HG02870 (cell line): ENCODE measurements around the gene AJM1.

Experiments
- ATAC-seq: cut with Tn5 transposase; IDR thresholded peaks from one replicate; pipeline ENCODE4 v1.9.1; 2021; ENCODE audit warnings: mild to moderate bottlenecking, moderate library complexity; ENCODE audit not compliant: unreplicated experiment

The AJM1 gene

GRCh38 chr9:136807281-136808074 is 34.8 kb upstream of the AJM1 start, which contains the start of gene RABL6:
RABL6 (plus strand) TSS chr9:136807948; CDS start chr9:136808197, 249 bp downstream.
- ATAC-seq: peak; percentile 71

DNA sequence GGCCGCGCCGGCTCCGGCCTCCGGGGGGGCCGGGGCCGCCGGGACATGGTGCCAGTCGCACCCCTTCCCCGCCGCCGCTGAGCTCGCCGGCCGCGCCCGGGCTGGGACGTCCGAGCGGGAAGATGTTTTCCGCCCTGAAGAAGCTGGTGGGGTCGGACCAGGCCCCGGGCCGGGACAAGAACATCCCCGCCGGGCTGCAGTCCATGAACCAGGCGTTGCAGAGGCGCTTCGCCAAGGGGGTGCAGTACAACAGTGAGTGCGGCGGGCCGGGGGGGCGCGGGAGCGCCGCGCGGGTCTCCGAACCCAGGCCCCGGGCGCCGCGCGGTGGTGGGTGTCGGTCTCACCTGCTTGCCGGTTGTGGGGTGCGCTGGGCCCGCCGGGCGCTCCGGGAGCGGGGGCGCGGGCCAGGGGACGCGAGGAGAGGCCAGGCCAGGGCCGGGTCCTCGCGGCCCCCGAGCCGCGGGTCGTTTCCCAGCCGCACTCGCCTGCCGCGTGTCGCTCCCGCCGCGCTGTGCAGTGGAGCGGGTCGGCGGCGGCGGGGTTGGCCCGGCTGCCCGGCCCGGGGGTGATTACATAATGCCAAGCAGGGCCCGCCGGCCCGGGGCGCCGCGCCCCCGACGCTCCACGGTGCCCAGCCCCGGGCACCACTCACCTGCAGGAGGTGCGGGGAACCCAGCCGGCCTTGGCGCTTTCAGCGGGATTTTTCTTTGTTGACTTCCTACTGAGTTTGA is 34.0 kb upstream of the AJM1 start:
- peak; percentile 29 for ATAC-seq

DNA sequence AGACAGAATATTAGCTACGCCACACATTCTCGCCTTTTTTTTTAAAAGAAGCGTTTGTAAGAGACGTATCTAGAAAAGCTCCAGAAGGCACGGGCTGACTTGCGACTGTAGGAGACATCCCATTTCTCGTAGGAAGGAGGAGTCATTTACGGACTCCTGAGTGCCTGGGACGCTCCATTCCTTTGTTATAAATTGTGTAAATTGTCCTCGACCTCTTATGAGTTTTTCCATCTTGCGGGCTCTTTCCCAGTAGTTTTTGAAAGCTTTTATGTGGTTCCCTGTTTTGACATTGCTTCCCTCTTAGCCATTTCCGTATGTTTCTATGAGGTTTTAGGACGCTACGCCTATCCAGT is 33.5 kb upstream of the AJM1 start:
- no peak for ATAC-seq

GRCh38 chr9:136814725-136815421 is 27.4 kb upstream of the AJM1 start:
- ATAC-seq: no peak

DNA sequence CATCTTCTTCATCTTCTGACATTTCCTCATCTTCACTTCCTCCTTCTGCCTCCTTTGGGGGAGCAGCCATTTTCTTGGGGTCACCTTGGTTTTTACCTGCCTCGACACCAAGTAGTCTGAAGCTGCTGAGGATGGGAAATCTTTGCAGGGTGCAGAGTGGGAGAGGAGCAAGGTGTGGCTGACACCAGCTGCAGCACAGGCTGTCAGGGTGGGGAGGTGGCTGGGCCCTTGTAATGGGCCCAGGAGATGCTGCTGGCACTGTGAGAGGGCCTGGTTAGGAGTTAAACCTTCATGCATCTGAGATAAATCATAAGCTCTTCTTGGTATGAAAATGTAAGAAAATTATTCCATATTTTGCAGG is 26.9 kb upstream of the AJM1 start:
- ATAC-seq: no peak

- no peak for ATAC-seq
Measured at GRCh38 chr9:136820971-136821825, 21.1 kb upstream of the AJM1 start.

DNA sequence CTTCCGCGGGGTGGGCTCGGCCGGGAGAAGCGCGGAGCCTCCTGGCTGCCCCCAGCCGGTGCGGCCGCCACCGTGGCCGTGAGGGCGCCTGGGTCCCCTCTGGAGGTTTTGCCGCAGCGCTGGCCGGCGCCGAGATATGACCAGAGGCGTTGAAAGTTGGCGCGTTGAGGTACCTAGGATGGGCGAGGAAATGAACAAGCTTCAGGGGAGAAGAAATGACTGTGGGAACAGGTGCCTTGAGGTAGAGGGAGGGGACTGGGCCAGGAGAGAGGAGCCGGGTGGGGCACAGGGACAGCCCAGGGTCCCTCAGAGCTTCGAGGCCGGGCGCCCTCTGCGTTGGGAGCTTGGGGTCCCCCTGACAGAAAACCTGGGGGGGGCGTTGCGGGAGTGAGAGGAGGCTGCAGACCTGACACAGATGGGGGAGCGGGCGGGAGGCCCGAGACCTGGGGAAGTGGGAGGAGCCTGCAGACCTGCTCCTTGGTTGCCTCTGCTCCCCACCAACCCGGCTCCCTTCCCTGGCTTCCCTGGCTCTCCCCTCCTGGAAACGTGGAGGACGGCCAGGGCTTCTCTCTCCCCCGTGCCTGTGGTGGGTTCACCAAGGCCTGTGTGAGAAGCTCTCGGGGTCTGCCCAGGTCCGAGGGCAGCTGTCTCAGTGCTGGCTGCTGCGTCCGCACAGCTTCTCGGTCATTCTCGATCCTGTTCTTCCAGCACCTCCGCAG is 20.3 kb upstream of the AJM1 start:
- ATAC-seq: no peak

DNA sequence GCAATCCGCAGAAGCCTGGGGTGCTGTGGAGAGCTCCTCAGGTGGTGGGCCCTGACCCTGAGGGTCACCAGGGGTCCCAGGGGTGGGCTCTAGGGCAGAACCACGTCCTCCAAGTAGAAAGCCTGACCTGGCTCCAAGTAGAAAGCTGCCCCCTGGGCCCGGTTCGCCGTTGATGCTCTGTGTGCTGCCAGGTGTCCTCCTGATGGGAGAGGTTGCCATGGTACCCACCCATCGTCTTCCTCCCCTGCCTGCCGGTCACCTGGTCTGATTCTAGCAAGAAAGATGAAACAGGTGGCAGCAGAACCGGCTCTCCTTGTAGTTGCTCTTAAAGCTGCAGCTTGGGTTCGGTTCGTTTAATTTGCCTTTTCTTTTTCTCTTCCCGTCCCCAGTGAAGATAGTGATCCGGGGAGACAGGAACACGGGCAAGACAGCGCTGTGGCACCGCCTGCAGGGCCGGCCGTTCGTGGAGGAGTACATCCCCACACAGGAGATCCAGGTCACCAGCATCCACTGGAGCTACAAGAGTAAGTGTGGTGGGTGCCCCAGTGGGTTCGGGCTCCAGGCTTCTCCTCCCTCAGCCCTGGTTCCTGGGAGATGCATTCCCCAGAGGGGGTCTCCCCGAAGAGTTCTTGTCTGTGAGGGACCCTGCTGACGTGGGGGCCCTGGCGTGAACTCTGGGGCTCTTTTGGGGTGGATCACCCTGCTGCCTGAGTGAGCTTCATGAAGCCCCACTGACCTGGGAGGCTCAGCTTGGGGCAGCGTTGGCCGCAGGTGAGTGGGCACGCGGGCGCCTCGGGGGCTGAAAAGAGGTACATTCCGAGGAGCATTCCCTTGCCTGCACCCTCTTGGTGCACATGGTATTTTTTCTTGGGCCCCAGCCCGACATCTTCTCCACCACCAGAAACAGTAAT is 18.9 kb upstream of the AJM1 start:
- no peak for ATAC-seq

DNA sequence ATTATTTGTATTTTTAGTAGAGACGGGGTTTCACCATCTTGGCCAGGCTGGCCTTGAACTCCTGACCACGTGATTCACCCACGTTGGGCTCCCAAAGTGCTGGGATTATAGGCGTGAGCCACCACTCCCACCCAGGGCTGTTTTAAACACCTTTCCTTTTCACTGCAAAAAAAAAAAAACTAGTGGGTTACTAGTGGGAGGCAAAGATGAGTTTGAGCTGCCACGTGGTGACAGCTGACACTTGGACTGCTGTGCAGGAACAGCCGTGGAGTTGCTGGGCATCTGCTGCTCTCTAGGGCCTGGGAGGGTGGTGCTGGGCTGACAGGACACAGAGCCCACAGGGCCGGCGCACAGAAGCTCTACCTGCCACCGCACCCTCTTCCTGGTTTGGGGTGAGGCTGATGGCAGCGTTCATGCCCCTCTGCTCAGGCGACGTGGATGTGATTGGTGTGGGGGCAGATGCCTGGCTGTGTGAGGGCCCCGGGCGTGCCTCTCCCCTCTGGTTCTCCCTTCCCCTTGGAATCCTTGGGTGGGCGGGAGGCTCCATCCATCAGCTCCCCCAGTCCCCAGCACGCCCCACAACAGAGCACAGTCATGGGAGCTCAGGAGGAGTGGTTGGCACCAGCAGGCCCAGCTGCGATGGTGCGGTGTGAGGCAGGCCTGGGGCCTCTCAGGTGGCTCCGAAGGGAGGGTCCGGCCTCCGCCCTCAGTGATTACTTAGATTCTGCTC is 17.6 kb upstream of the AJM1 start:
- ATAC-seq: no peak

GRCh38 chr9:136825295-136826187 is 16.7 kb upstream of the AJM1 start:
- ATAC-seq: no peak

DNA sequence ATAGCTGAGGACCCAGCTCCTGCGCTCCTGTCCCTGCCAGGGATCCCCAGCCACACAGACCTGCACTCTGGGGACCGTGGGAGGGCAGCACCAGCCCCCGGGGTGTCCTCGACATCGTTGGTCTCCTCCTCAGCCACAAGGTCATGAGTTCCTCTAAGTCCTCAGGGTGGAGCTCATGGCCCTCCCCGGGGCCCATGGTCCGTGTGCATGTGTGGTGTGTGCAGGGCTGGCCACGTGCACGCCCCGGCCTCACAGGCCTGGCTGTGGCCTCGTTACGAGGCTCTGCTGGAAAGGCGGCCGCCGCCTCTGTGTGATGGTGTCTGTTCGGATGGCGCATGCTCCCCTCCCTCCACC is 16.1 kb upstream of the AJM1 start:
- ATAC-seq: no peak

DNA sequence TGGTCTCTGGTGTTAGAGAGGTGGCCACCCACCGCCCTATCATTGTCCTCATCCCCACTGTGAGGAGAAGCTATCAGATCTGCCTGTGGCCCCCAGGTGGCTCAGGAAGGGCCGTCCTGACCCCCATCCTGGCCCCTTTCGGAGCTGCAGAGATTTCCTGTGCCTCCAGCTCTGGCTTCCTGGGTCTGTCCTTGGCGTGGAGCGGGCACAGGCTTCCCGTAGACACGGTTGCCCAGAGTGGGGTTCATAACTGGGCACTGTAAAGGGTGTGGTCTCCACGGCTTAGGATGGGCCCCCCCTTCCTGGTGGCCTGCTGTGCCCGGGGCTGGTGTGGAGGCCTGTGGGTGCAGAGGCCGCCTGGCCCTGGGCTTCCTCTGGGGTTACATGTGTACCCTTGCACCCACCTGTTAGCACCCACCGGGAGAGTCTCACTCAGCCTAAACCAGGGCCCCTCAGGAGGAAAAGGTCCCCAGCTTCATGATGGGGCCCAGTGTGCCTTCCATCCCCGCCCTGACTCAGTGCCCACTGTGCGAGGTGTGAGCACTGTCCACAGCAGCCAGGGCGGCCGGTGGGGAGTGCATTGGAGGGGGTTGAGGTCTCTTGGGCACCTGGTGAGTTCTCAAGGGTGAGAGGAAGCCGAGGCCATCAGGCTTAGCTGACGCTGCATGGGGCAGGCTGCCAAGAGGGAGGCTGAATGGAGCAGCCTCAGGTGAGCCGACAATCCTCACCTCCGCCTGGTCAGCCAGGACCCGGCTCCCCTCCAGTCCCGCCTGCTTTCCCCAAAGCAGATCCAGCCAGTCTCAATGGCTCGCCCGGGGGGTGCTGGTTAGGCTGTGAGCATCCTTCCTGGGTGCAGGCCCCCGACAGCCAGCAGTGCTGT is 15.3 kb upstream of the AJM1 start:
- ATAC-seq: no peak

DNA sequence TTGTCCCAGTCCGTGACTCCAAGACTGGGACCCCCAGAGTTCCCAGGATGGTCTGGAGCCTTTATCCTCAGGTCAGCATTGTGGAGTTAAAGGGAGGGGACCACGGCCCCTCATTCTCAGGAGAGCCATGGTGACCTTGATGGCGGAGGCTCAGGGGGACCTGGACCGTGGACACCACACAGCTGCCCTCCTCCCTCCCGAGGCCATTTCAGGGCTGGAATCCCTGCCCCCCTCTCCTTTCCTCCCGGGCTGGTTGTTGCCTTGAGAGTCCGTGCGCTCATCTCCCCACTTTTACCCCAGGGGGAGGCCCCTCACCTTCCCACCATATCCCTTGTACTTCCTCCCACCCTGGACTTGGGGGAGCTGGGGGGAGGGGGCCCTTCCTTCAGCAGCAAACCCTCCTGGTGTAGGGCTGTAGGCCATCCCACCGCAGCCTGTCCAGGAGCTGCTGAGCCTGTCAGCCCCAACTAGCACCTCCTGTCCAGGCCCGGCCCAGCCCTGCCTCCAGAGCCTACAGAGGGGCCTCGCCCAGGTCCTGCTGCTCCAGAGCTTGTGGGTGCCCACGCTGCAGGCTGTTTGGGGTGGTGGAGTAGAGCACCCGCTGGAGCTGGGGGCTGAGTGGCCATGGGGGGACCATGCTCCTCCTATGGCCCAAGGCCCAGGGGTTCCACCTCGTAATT is 14.3 kb upstream of the AJM1 start:
- no peak for ATAC-seq

DNA sequence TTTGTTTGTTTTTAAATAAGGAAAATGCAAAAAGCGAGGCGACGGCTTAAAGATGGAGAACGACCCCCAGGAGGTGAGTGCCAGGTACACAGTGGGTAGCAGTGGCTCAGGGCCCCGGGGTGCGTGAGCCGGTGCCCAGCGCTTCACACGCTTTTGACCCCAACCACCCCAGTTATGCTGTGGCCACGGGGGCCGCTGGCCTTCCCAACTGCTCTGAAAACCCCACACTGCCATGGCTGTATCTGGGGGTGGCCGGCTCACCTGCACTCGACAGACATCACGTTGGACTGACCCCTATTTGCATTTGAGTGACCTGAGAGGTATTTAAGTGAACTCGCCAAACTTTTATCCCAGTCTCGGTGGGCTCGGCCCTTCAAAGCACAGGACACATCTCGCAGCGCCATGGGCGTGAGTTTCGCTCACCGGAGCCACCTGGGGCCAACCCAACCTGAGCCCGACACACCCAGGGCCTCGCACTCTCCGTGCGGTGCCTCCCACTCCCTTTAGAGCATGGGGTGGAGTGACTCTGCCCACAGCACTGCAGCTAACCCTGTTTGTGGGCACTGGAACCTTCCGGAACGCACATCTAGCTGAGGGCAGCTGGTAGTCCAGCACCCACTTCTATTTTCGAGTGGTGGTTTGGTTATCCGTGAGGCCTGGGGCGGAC is 13.7 kb upstream of the AJM1 start:
- ATAC-seq: no peak

GRCh38 chr9:136829412-136829811 is 12.9 kb upstream of the AJM1 start:
- no peak for ATAC-seq
